DMS153 (cell line): Measurements from ENCODE around the gene CEBPE.

Experiments
- DNase-seq: peaks from one replicate; lab custom pipeline; 2025; lab: John Stamatoyannopoulos, UW

CEBPE gene

DNA sequence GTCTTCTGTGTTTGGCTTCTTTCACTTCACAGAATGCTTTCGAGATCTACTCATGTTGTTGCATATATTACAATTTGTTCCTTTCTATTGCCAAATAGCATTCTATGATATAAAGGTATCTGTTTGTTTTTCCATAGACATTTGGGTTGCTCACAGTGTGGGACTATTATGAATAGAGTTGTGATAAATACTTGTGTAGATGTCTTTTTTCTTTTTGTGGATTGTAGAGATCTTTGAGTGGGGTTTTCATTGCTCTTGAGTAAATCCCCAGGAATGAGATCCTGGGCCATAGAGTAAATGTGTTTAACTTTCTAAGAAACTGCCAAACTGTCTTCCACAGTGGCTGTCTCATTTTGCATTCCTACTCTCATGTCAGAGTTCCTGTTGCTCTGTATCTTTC is 24.9 kb upstream of the CEBPE start:
- DNase-seq = no peak

DNA sequence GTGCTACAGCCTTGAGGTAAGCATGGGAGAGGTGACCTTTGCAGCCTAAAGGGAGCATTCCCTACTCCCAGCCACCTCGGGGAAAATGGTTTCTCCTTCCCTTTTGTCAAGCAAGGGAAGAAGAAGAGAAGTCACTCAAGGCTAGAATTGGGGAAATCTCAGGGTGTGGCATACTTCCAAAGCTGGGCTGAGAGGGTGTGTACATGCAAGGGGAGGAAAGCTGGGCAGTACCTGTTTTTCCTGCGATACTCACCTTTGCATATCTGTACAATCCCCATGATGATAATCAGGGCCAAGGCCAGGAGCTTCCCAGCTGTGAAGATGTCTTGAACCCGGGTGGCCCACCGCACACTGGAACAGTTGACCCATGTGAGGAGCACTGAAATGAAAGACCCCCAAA is 23.8 kb upstream of the CEBPE start:
- DNase-seq = no peak

DNA sequence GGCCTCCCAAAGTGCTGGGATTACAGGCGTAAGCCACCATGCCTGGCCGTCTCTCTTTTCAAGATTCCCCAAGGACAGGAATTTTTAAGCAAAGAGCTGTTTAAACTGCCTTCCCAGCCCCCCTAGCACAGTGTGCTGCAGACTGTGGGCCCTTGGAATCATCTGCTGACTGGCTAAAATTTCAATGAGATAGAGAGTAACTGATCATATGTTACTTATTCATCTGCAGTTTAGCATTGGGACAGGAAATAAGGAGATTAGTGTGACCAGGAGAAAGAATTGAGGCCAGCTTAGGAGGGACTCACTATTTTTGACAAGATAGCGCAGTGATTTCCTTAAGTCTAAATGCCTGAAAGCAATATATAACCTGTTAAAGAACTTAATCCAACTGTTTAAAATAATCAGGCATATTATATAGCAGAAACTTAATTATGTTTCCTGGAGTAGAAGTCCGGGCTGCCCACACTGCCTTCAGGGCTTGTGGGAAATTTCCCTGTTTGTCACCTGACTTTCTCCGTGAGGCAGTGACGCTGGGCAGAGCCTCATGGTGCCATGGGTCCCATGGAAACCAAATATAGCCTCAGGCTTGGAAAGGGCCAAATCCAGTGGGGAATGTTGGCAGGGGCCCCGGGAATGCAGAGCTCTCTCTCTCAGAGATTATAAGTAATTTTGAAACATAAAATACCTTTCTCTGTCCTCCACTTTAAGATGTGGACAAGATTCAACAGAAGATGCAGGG is 22.8 kb upstream of the CEBPE start:
- DNase-seq = no peak

DNA sequence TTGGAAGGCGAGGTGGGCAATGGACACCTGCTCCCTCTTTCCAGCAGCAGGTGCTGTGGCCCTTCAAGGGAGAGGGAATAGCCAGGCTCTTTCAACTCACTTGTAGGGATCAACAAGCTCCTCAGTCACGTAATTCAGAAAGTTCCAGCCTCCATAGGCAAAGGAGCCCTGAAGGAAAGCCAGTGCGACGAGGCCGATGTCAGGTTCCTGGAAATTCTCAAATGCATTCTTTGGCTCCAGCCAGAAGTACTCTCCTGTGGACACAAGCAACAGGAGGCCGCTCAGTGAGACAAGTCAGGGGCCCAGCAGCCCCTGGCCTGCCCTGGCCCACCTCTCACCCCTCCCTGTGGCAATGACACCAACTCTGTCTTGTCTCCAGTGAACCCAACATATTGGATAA is 21.3 kb upstream of the CEBPE start:
- DNase-seq = no peak

DNA sequence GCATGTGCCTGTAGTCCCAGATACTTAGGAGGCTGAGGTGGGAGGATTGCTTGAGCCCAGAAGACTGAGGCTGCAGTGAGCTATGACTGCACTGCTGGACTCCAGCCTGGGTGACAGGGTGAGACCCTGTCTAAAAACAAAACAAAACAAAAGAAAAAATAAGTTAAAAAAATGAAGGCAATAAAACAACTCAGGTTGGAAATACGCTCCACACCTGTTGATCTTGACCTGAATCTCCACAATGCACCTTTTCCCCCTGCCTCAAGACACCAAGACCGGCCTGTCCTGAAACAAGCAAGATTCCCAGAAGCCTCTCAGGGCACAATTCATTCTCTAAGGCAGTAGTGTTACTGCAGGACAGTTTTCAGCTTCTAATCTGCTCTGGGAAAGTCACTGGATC is 20.8 kb upstream of the CEBPE start:
- no peak for DNase-seq

DNA sequence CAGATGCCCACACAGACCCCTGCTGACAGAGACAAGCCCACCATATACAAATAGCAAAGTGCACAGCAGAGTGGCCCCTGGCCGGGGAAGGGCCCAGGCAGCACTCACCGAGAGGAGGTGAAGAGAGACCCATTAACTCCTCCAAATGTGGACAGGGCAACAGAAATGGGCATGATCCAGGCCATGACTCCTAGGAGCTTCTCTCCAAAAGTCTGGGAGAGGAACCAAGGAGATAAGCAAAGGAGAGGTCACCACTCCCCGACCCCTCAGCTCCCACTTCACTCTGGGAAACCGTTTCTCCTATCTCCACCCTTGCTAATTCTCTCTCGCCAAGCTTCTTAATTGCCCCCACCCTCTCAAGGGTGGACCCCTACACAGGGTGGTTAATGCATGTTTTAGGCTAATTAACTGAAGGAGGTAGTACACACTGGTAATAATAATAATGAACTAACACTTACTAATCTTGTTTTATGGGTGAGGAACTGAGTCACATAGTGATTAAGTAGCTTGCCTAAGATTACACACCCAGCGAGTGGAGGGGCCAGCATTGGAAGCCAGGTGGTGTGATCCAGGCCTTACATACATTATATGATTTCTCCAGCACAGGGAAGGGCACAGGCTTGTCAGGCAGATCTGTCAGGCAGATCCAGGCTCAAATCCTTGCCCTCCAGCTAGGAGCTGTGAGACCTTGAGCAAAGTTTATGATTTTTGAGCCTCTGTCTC is 18.9 kb upstream of the CEBPE start:
- no peak for DNase-seq

DNA sequence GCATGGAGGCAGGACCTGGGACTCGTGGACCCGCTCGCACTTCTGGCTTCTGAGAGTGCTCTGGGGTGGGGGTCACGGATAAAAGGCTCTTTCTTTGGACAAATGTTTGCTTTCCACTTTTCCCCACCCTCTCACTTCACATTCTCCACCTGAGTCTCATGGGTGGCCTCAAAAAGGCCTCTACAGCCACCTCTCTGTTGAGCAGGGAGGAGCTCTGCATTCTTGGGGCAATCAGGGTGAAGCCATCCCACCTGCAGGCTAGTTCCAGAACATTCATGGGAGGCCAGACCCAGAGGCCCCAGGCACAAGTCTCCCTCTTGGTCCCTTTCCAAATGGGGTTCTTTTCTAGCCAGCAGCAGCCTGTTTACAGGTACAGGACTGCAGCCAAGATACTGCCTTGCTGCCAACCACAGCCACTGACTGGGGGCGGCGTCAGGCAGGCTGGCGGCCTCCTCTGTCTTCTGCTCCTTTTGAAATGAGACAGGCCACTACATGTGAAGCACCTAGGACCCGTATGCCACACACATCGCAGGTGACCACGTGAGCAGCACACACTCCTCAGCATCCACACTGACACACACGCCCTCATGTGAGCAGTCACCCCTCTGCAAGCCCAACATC is 18.2 kb upstream of the CEBPE start:
- DNase-seq = no peak

DNA sequence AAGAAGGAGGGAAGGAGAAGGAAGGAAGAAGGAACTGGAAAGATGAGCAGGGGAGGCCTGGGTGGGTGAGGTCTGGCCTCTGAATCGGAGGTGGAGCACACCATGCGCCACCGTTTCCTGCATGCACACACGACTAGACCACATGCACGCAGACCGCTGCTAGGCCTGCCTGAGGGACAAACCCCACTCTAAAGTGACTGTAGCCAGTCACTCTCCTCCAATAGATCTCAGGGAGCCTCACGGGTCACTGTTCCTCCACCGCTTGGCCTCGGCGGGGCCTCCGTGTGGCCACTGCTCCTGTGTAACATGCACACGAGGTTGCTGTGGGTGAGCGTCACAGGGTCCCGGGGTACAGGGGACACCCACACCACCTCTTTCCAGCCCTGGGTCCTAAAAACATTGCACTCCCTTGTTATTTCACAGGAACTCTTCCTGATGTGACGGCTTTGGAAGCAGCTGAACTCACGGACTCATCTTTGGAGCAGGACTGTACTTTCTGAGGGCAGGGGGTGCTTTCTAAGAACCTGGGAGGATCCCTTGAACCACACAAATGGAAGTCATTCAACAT is 17.6 kb upstream of the CEBPE start:
- no peak for DNase-seq

DNA sequence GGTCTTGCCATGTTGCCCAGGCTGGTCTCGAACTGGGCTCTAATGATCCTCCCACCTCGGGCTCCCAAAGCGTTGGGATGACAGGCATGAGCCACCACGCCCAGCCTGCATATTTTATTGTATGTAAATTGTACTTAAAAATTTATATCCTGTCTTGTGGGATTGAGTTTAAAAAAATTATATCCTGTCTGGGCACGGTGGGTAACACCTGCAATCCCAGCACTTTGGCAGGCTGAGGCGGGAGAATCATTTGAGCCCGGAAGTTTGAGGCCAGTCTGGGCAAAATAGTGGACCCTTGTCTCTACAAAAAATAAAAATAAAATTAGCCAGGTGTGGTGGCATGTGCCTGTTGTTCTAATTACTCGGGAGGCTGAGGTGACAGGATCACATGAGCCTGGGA is 13.9 kb upstream of the CEBPE start:
- no peak for DNase-seq

DNA sequence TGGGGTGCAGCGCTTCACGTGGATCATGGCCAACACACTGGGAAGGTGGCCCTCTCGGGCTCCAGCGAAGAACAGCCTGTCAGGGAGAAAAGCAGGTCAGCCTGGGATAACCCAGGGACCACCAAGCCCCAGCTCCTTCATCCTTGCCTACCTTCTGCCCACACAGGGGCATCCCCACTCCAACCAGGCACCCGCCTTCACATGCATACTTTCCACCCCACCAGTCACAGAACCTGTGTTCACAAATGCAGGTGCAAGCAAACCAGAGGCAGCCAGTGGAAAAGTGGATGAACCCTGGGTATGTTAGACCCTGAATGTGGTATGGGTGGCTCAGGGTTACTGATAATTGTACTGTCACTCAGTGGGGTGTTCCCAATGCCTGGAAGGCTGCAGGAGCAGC is 12.4 kb upstream of the CEBPE start:
- no peak for DNase-seq

DNA sequence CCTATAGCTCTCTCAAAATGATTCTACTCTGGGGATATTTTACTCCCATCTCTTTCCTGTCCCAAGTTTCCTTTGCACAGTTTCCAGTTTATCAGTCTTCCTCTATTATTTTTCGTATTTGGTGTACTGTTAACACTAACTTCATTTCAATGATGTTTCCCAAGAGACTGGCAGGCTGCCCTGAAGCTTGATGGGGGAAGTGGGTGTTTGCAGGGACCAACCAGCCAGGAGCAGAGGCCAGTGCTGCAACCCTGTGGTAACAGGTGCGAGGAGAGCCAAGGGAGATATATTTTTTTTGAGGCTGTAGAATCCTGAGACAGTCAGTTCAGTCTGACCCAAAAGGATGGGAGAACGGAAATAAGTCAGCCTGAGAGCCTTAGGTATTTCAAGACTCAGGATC is 11.8 kb upstream of the CEBPE start:
- no peak for DNase-seq

DNA sequence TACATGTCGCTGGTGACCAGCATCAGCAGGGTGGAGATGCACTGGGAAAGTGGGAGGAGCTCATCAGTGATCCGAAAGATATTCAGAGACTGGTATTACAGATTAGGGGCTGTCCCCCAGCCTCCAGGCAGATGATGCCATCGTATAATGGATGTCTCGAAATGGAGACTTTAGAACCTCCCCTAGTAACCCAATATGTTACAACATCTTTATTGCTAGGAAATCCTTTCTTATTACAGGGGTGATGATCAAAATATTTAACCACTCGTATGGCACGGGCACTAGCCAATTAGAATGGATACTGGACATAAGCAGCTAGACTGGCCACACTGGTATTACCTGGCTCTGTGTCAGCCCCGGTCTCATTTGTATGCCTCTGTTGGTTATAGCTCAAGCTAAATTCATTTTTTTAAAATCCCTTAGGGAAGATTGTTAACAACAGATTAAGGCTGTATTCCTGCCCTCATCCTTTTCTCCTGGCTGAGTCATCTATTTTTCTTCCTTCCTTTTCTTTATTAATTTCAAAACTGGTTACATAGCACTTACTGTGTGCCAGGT is 10.8 kb upstream of the CEBPE start:
- DNase-seq = no peak

DNA sequence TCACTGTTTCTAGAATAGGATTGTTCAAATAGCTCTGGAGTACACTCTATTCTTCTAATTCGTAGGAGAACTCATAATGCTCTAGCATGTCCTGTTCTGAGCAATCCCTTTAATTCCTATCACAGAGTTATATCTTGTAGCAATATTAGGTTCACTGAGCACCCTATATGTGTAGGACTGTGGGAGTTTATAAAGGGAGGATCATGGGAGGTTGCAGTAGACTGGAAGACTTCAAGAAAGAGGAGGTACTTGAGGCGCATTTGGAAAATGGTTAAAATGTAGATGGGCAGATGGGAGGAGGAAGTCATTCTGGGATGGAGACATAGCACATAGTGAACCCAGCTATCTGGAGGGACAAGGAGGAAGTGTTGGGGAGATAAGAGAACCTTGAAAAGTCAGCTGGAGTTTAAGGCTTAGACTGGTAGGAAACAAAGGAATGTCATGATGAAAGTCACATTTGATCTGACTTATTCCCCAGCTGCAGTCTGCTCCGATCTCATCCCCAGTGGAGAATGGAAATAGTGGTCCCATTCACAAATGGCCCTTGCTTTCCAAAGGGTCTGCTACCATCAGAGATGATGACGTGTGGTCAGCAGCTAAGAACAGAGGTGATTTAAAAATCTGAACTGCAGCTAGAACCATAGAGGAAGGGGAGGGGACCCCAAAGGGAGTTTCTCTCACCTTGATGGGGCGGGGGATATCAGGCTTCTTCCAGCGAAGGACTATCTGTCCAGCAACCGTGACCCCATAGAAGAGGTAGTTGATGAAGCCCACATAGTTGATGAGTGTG is 10.1 kb upstream of the CEBPE start:
- no peak for DNase-seq

DNA sequence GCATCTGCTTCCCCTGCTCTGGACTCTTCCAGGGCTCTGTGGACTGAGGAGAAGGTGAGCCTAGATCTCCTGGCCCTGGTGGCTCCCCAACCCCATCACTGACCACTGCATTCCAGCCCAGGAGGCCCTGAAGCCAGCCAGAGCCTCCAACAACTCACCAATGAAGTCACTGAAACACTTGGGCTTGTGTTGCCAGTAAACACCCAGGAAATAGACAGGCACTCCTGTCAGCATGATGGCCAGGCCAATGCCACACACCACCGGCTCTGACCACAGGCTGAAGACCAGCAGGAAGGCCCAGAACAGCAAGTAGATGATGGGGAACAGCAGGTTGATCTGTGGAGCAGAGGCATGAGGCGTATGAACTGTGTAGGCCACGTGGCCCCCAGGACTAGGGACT is 8.8 kb upstream of the CEBPE start:
- DNase-seq = no peak

DNA sequence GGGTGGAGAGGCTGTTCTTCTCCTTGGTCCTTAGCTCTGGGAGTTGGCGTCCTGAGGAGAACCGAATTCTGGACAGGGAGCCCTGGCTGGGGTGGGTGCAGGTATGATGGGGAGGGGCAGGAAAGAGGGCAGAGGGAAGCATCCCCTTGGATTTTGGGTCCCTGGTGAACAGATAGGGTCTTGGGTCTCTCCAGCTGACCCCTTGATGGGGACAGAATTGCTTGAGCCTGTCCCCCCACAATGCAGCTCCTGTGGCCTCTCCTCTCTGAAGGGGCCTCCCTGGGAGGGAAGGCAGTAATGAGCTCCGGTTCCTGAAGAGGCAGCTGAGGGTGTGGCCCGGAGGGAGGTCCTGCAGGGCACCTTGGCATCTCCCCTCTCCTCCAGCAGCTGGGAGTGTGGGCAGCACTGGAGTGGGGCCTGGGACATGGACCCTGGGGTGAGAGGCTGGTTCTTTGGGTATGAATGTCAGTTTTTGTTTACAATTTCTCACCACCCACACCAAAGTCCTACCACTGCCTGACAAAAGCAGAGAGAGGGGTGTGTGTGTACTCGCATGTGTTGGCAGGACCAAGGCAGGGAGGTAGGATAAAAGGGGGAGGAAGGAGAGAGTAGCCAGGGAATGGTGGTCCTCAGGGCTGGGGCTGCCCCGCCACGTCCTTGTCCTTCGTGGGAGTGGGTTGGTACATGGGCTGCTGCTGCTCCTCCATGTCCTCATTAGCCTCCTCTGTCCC is 7.7 kb upstream of the CEBPE start:
- no peak for DNase-seq

DNA sequence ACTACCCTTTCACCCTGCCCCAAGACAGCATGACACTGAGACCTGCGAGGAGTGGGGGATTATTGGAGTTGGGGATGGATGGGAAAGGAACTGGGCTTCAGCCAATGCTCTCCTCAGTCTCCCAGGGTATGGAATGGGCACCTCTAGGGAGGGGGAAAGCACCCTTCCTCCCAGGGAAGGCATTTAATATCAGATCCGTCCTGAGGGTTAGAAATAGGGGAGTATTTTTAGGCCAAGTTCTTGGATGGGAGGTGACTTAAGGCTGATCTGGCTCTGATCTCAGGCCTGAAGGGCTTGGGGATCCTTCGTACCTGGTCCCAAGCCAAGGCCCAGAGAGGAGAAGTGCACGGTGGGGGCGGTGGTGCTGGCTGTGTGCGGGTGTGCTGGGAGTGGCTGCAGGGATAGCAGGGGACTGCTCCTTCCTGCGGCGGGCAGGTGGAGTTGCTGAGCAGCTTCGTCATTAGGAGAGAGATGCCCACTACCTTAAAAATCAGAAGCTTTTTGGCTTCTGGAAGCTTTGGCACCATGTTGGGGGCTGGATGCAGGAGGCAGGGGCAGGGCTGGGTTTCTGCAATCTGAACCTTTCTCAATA is 7.0 kb upstream of the CEBPE start:
- DNase-seq = no peak

DNA sequence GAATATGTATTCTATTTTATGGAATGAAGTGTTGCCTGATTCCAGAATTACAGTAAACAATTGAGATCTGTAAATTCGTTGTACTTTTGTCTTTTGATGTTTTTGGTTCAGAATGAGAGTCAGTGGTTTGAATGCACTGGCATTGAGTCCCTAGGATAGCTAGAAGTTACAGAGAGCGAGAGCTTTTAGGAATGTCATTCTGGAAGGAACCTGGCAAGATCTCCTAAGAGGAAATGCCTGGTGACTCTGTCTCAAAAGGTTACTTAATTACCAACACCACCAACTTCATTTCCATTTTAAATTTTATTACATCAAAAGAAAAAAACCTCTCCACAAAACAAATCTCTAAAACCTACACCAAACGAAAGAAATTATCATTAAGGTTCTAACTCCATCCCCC is 6.0 kb upstream of the CEBPE start:
- no peak for DNase-seq

DNA sequence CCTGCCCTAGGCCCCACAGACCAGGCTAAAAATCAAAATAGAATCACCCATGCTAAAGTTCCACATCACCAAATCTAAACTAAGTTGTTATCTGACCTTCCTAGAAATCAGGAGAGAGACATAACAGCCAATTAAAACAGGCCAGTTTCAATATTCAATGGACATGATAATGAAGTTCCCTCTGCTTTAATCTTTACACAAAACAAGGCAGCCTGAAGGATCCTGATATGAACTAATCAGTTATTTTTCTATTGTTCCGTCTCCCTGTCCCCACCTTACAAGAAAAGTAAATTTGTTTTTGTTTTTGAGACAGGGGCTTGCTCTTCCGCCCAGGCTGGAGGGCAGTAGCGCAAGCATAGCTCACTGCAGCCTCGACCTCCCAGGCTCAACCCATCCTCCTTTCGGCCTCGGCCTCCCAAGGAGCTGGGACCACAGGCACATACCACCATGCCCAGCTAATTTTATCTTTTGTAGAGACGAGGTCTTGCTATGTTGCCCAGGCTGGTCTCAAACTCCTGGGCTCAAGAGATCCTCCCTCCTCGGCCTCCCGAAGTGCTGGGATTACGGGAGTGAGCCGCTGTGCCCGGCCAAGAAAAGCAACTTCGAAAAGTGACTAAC is 5.4 kb upstream of the CEBPE start:
- DNase-seq = no peak

DNA sequence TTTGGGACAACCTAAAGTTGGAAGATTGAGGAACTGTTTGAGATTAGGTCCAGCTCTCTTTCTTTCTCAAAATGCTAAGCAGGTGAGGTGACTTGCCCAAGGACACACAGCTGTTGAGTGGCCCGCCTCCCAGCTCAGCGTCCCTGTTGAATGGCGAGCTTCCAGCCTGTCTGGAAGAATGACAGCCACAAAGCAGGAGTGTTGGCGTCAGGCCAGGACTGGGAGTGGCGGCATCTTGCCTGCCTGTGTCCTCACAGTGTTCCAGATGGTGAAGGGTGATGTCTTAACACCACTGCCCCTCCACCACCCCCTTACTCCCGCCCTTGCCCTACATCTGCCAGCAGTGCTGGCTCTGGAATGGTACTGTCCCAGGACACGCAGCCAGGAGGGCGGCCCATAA is 4.4 kb upstream of the CEBPE start:
- DNase-seq = no peak

DNA sequence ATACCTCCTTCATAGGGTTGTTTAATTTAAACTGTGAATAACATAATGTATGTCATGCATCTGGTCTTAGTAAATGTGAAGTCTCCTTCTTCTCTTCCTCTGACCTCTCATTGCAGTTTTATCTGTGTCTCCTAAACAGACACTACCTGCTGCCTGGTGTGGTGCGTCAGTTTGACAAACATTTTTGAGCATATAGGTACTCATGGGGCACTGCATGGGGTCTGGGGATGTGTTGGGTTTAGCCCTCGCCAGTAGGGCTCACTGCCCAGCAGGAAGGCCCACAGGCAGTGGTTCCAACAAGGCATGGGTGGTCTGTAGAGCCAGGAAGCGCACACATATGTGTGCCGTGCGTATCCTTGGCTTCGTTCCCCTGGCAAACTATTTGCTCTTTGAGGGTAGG is 3.0 kb upstream of the CEBPE start:
- DNase-seq = no peak
